ENCODE measurements around the gene WNK2.

DNA sequence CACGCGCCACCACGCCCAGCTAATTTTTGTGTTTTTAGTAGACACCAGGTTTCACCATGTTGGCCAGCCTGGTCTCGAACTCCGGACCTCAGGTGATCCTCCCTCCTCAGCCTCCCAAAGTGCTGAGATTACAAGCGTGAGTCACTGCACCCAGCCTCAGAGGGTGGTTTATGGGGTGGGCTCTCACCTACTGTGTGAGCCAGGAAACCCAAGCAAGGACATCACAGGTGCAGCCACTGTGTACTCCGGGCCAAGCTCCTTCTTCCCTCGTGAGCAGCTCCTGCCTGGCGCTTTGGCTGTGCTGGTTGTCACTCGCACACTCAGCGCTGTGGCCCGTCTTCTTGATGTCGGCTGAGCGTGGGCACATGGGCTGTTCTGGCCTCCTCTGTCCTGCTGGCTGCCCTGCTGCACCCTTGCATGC lies 70.1 kb downstream of the WNK2 start:
- TF ChIP-seq POLR2A (IDR thresholded peaks at IDR 0.05) (no peak), CTCF (IDR thresholded peaks at IDR 0.05) (no peak)
